GM19438 (cell line): ENCODE data around the gene UTS2R.

Source experiments
- ATAC-seq: cut with Tn5 transposase; IDR thresholded peaks from one replicate; pipeline ENCODE4 v1.9.1; 2021; ENCODE audit warnings: low read depth; ENCODE audit not compliant: unreplicated experiment

Gene UTS2R

DNA sequence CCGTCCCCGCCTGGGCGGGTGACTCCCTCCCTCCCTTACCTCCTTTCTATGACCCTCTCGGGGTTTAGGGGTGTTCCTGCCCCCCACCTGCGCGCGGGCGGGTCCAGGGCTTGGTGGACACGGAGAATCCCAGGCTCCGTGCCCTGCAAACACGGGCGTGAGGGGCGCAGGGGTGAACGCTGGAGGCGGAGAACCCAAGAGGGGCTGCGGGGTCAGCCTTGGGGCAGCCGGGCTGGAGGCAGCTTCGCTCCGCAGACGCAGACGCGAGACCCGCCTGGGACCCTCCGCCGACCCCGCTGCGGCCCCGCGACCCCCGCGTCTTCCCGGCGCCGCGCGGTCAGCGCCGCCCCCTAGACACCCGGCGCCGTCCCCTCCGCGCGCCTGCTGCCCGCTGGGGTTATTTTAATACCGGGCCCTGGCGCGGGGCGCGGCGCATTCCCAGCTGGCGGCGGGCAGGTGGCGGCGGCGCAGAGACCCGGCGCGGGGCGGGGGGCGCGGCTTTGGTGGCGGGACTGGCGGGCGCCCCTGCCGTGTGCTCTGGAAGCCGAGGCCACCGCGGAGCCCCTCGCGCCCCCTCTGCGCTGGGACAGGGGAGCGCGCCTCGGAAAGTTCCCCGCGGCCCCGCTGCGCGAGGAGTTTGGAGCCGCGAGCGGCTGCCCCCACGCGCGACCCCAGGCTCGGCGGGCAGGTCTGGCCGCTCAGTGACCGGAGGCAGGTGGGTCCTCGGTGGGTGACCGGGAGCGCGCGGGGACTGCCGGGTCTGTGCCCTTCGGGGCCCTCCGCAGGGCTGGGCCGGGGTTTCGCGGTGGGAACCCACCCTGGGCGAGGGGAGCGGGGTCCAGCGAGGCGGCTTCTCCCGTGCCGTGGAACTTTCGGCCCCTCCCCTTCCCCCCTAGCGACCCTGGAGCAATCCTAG lies at the start of gene UTS2R:
Gene UTS2R, plus strand, starts transcription at position 433 of the 916 bp plus-strand sequence. CDS start 2,560 bp downstream, outside the sequence.
- ATAC-seq, result no peak

- no peak for ATAC-seq
These were observed 49.6 kb upstream of the UTS2R start for GRCh38 chr17:82321947-82322466.

DNA sequence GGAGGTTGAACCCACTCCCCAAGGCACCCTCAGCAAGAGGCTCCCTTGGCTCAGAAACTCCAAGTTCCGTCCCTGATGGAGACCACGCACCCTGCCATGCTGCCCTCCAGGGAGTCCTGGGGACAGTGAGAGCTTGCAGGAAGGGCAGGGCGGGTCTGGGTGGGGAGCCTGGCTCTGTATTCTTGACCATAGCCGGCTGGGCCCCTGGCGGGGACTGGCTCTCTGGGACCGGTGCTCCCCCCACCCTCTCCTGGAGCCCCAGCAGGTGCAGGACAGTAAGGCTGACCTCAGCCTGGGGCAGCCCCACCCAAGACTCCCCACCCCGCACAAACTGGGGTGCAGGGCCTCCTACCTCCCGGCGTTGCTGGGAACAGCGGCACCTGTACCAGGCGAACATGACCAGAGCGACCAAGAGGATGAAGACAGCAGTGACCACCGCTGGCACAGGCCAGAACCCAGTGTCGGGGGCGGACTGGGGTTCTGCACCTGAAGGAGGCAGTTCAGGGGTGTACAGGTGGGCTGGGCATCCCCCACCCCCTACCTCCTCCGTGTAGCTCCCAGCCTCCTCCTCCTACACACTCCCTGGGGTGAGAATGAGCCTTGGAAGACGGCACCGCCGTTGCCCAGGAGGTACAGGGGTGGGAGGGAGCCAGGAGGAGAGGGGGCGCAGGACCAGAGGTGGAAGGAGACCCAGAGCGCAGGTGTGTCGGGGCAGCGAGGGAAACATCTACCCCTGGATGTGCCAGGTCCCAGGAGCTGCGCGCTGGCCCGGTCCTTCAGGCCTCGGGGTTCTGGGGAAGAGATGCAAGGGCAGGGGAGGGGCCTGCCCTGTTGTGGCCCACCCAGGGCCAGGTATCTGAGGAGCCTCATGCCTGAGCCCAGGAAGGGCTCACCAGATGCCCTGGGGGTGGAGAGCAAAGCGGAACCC lies 48.8 kb upstream of the UTS2R start:
- no peak for ATAC-seq

DNA sequence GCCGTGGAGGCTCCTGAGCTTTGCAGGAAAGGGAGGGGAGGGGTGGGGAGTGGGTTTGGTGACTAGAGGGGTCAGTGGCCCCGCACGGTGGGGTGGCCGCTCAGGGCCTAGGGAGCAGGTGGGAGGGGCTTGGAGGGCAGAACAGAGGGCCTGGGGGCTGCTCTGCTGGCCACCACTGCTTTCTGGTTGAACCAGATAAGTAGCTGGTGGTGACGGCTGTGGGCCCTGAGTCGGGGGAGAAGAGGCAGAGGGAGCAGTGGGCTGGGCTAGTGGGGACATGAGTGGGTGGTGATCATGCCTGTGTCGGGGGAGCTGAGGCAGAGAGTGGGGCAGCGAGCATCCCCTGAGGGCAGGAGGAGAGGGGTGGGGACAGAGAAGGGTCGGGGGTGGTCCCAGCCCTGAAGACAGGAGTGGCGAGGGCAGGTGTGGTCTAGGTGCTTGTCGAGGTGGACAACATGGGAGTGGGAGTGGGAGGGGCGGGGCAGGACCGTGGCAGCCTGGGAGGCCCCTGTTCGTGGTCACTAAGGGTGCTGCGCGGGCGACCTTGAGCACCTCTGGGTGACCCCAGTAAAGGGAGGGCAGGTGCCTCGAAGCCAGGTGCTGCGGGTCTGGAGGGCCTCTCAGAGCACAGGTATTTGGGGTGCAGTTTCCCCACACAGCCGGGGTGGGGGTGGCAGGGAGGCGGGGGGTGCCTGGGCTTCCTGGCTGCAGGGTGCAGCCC lies 47.9 kb upstream of the UTS2R start:
- ATAC-seq, result no peak

GRCh38 chr17:82324566-82325285 lies 46.8 kb upstream of the UTS2R start:
- ATAC-seq, result no peak

DNA sequence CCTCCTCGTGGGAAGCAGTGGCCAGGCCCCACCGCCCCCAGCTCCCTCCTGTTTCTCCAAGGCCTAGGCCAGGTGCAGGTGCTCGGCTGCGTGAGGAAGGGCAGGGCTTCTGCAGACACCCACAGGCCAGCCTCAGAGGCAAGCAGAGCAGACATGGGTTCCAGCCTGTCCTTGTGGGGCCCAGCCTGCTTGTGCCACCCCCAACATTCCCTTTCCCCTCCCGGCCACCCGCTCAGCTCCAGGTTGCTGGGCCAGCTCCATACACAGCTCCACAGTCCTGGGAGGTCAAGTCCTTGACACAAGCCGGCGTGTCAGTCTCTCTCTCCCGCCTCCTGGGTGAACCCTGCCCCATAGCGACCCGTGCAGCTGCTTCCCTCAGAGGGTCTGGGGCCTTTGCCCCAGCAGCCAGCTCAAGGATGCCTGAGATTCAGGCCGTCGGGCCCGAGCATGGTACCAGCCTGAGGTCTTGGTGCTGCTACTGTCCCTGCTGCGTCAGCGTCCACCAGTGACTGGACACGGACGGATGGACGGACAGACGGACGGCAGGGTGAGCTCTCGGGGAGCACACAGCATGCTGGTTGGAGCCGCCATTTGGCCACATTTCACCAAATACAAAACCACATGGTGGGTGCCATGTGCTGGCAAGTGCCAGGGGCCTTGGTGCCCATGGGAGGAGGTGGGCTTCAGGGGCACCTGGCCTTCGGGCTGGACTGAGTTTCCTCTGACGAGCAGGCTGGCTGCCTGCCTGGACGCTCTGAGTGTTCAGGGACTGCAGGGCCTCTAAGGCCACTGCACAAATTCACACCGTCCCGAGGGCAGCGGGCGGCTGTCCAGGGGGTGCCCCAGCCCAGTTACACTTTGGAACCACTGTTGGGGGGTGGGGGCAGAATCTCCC lies 46.0 kb upstream of the UTS2R start:
- ATAC-seq, result no peak

DNA sequence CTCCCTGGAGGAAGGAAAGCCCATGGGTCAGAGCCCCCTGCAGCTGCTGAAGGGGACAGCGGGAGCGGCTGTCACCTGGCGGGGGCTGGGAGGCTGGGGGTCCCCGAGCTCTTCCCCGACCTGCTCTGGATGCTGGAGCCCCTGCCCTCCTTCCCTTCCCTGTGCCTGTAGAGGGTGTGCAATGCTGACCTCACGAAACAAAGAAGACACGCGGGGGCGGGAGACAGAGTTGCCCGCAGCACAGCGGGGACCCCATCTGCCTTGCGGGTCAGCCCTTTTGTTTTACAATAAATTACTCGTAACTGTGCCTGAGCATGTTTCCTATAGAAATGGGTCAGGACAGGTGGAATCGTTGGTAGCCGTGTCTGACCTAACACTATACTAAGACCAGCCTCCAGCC lies 44.3 kb upstream of the UTS2R start:
- ATAC-seq, result no peak

- ATAC-seq, result no peak
These were observed 43.8 kb upstream of the UTS2R start for GRCh38 chr17:82327757-82328140.

- ATAC-seq, result no peak
These were observed 43.2 kb upstream of the UTS2R start for GRCh38 chr17:82328141-82328993.

GRCh38 chr17:82328994-82329507 lies 42.5 kb upstream of the UTS2R start:
- no peak for ATAC-seq

DNA sequence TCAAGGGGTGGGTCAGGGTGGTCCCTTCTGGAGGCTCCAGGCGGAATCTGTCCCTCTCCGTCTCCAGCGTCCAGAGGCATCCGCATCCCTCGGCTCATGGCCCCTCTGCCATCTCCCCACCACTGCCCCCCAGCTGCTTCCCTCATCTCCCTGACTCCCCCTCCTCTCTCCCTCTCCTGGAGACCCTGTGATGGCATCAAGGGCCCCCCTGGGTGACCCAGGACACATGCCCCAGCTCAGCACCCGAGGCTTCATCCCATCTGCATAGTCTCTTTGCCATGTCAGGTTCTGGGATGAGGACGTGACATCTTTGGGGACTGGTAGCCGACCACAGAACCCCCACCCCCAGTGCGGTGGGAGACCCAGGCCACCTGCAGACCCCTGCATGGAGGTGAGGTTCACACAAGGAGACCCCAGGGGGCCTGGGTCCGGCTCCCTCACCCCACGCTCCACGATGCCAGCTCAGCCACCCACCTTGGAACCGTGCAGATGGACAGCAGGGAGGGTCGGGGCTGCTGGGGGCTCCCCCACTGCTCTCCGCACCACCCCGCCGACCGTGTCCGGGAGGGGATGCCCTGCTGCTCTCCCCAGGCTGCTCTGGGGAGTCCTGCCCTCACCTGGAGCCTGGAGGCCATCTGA lies 41.8 kb upstream of the UTS2R start:
- ATAC-seq, result no peak

- ATAC-seq, result no peak
These were observed 41.0 kb upstream of the UTS2R start for GRCh38 chr17:82330322-82331239.

GRCh38 chr17:82331345-82331939 lies 40.1 kb upstream of the UTS2R start:
- no peak for ATAC-seq

- ATAC-seq, result no peak
These were observed 38.8 kb upstream of the UTS2R start for GRCh38 chr17:82332669-82333278.
